Breast epithelium (tissue), 4 donors: ENCODE data around the gene PLCXD1. TPM values are rescaled to one million over a fixed set of nuclear protein-coding genes. Genes with fewer than 3 reads are reported as not detected.

Experiments used
- DNase-seq, 2 donors: peaks; one replicate each; pipeline ENCODE4 v3.0.0-alpha.2; 2019; ENCODE audit warnings: low spot score in 2 of 2
- H3K27ac ChIP-seq, 2 donors: fragments of 200-600 bp; sonication (generic) in 1 of 2; one replicate each; pipeline ENCODE4 v1.5.1; 2016 to 2019; ENCODE audit warnings: mild to moderate bottlenecking in 1 of 2
- H3K27me3 ChIP-seq, 2 donors: fragments of 200-600 bp; sonication (generic) in 1 of 2; one replicate each; pipeline versions ENCODE4 v1.5.1 to v1.6.0; 2017 to 2019; ENCODE audit warnings: control low read depth in 1 of 2, mild to moderate bottlenecking in 1 of 2
- H3K36me3 ChIP-seq: fragments of 200-600 bp; one replicate; pipeline ENCODE4 v1.5.1; 2019
- H3K4me1 ChIP-seq, 2 donors: fragments of 200-600 bp; sonication (generic); one replicate each; pipeline ENCODE4 v1.5.1; 2016 to 2019; ENCODE audit warnings: control low read depth in 1 of 2
- H3K4me3 ChIP-seq, 3 donors: fragments of 200-600 bp; sonication (generic); 1 replicate in 2 of 3; 2 replicates in 1 of 3; pipeline ENCODE4 v1.5.1; 2016 to 2019; ENCODE audit warnings: mild to moderate bottlenecking in 3 of 3, moderate library complexity in 2 of 3
- H3K9me3 ChIP-seq, 2 donors: fragments of 200-600 bp; sonication (generic) in 1 of 2; one replicate each; pipeline ENCODE4 v1.5.1; 2016 to 2019; ENCODE audit warnings: control low read depth in 1 of 2
- POLR2A ChIP-seq: fragments of 450-650 bp; IDR thresholded peaks from one replicate; pipeline ENCODE4 v1.6.1; 2016; ENCODE audit warnings: antibody characterized with exemption, mild to moderate bottlenecking, moderate library complexity
- POLR2AphosphoS5 ChIP-seq, 3 donors: sonication (generic); formaldehyde crosslinking; IDR thresholded peaks; one replicate each; pipeline ENCODE4 v1.6.1; 2017; ENCODE audit warnings: antibody characterized with exemption in 3 of 3
- intact Hi-C: fragments of 100-400 bp; cut with DNase I; formaldehyde crosslinking; loops from one replicate; pipeline ENCODE4 v1.15.1; 2023; ENCODE audit warnings: low total_unique reads
- total RNA-seq, 3 donors: library from RNA; depleted of rRNA; stranded (reverse); fragments of >200 nt; gene quantifications; one replicate each; pipeline ENCODE4 v1.1.0, GENCODE V29; 2016
- TF ChIP-seq, protein P1 (sequence below), 3 donors: fragments of 450-650 bp; IDR thresholded peaks; one replicate each; pipeline ENCODE4 v1.5.1; 2016 to 2017; ENCODE audit warnings: antibody characterized with exemption in 3 of 3, mild to moderate bottlenecking in 3 of 3, moderate library complexity in 3 of 3

Gene PLCXD1
- total RNA-seq, 3 donors from 2014 or later = 10.5 to 15.5 (median 12.3) TPM

DNA sequence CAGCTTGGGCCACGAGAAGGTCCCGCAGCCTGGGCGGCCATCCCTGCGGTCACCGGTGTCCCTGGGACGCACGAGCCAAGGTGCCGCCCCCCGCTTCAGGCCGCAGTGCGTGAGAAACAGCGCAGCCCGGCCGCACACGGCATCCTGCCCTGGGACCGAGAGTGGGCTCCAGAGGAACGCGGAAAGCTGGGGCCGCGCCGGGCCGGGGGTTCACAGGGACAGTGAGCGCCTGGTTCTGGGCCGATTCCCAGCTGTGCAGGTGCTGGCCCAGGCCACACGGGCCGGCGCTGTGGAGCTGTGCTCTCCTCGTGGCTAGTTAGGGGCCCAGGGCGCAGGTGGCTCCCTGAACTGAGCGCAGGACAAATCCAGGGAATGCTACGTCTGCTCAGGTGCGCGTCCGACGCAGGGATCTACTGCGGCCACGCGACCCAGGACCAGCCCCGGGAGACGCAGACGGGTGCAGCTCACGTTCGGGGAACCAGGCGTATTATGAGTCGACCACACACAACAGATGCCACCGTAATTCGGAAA is 63.3 kb downstream of the PLCXD1 start:
- H3K4me1 ChIP-seq = no peaks in the 10 kb centered on the region
- intact Hi-C loops = no loop called here
- TF ChIP-seq POLR2A (no peak), POLR2AphosphoS5 (IDR thresholded peaks at IDR 0.05) (no peak)
- TF ChIP-seq, protein P1, sequence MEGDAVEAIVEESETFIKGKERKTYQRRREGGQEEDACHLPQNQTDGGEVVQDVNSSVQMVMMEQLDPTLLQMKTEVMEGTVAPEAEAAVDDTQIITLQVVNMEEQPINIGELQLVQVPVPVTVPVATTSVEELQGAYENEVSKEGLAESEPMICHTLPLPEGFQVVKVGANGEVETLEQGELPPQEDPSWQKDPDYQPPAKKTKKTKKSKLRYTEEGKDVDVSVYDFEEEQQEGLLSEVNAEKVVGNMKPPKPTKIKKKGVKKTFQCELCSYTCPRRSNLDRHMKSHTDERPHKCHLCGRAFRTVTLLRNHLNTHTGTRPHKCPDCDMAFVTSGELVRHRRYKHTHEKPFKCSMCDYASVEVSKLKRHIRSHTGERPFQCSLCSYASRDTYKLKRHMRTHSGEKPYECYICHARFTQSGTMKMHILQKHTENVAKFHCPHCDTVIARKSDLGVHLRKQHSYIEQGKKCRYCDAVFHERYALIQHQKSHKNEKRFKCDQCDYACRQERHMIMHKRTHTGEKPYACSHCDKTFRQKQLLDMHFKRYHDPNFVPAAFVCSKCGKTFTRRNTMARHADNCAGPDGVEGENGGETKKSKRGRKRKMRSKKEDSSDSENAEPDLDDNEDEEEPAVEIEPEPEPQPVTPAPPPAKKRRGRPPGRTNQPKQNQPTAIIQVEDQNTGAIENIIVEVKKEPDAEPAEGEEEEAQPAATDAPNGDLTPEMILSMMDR (IDR thresholded peaks at IDR 0.05) = no peak
- no peak for DNase-seq
- no peak overlapping the region for H3K4me3 ChIP-seq
- H3K27ac ChIP-seq = no peak overlapping the region
- no peaks in the 10 kb centered on the region for H3K27me3 ChIP-seq
- H3K9me3 ChIP-seq = no peaks in the 10 kb centered on the region
- no peaks in the 10 kb centered on the region for H3K36me3 ChIP-seq

DNA sequence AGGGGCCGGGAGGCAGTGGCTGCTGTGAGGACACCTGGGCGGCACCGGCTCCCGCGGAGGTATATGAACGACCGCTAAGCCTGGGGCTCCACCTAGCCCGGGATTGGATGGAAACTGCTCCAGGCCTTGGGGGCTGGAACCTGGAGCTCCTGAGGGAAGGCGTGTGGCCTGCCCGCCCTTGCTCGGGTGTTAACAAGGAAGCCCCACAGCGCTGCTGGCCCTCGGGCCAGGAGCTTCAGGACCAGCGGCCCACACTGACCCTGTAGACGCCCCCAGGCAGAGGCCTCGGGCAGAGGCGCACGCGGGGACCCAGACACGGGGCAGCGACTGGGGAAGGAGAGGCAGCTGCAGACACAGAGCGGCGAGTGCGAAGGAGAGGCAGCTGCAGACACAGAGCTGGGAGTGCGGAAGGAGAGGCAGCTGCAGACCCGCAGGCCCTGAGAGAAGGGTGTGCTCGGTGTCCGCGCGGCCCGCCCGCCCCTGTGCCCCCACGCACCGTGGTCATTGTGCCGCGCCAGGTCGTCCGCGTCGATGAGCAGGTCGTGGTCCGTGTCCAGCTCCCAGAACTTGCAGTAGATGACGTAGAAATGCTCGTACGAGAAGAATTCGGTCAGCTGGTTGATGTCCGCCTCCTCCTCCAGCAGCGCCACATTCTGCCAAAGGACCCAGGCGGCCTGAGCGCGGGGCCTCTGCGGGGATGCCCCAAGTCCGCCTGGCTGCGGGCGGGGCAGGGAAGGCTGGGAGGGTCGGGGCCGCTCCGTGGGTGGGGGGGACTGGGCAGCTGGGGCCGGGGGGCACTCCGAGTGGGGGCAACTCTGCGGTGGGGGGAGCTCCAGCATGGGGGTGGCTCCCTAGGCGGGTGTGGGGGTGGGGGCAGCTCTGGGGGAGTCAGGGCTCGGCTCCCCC is 64.1 kb downstream of the PLCXD1 start:
- no peaks in the 10 kb centered on the region for H3K9me3 ChIP-seq
- H3K4me1 ChIP-seq = no peaks in the 10 kb centered on the region
- no peak for DNase-seq
- intact Hi-C loops = no loop called here
- no peak overlapping the region for H3K4me3 ChIP-seq
- no peaks in the 10 kb centered on the region for H3K27me3 ChIP-seq
- no peaks in the 10 kb centered on the region for H3K36me3 ChIP-seq
- TF ChIP-seq POLR2AphosphoS5 (IDR thresholded peaks at IDR 0.05) = no peak
- TF ChIP-seq, protein P1 (IDR thresholded peaks at IDR 0.05) = no peak
- H3K27ac ChIP-seq = no peak overlapping the region

DNA sequence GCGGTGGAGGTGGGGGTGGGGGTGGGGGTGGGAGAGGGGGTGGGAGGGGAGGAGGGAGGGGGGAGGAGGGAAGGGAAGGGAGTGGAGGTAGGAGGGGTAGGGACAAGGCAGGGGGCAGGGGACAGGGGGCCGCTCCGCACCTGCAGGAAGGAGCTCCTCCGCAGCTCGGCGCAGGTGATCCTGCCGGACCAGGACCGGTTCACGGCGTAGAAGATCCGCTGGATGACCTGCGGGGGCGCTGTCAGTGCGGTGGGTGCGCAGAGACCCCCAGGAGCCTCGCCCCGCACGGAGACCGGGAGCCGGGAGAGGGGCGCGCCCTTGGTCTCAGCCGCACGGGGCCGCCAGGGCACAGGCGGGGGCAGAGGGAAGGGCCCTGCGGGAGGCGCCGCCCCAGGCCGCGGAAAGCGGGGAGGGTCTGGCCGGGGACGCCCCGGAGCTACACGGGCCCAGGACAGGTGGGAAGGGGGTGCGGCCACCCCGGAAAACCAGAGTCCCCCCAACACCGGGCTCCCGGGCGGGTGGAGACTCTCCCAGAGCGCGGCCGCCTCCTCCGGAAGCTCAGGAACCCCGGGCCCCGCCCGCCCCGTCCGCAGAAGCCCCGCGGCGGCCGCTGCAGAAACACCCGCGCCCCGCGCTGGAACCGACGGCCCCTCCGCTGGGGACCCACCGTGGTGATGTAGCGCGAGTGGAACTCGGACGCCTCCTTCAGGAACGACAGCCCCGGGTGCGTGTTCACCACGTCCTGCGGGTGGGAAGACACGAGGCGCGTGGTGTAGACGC is 65.0 kb downstream of the PLCXD1 start:
- no peaks in the 10 kb centered on the region for H3K27me3 ChIP-seq
- intact Hi-C loops = no loop called here
- H3K4me3 ChIP-seq = no peak overlapping the region
- no peaks in the 10 kb centered on the region for H3K4me1 ChIP-seq
- H3K27ac ChIP-seq = no peak overlapping the region
- no peaks in the 10 kb centered on the region for H3K36me3 ChIP-seq
- no peak for DNase-seq
- TF ChIP-seq POLR2A (no peak), POLR2AphosphoS5 (IDR thresholded peaks at IDR 0.05) (no peak)
- TF ChIP-seq, protein P1 (IDR thresholded peaks at IDR 0.05) = no peak
- no peaks in the 10 kb centered on the region for H3K9me3 ChIP-seq

DNA sequence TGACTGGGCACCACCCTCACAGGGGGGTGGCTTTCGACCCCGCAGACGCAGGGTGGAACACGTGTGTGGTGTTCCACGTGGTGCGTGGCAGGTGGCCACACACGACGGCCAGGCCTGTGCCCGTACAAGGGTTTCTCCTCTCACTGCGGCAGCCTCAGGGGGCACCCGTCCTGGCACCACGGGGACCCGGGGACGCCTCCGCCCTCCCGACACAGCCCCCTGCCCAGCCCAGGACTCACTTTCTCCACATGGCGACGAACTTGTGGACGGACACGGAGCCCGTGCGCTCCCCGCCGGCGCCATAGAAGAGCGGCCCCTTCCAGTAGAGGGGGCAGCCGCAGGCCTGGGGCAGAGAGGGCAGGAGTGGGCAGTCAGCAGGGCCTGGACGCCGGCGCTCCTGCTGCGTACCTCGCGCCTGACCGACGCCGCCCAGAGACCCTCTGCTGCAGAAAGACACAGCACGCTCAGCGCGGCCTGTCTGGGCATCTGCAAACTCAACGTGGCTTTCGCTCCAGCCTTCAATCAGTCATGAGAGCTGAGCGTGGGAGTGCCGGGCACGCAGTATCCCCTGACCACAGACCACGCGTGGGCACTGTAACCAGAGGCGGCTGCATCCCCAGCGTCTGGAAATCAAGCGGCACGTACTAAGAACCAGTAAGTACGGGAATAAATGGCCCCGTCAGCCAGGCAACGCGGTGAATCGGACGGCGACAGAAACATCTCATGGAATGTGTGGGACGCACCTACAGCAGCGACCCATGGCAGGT is 66.4 kb downstream of the PLCXD1 start:
- H3K4me3 ChIP-seq = no peak overlapping the region
- TF ChIP-seq, protein P1 (IDR thresholded peaks at IDR 0.05) = no peak
- TF ChIP-seq POLR2AphosphoS5 (IDR thresholded peaks at IDR 0.05) = no peak
- no peak for TF ChIP-seq POLR2A
- no peak for DNase-seq
- no peak overlapping the region for H3K27ac ChIP-seq
- no peaks in the 10 kb centered on the region for H3K27me3 ChIP-seq
- no peaks in the 10 kb centered on the region for H3K4me1 ChIP-seq
- H3K9me3 ChIP-seq = no peaks in the 10 kb centered on the region
- no peaks in the 10 kb centered on the region for H3K36me3 ChIP-seq
- intact Hi-C loops = no loop called here
